K562 (cell line): ENCODE results near the gene SAP30L. TPM values are rescaled to one million over a fixed set of nuclear protein-coding genes. Genes with fewer than 3 reads are reported as not detected.
A peak's percentile ranks its signal among the peaks of the same experiment; 100 is the strongest.

Experiments
- CTBP1 ChIP-seq: fragments of 450-650 bp; IDR thresholded peaks from 2 replicates; pipeline ENCODE4 v1.6.1; 2016; ENCODE audit warnings: borderline replicate concordance
- HNRNPK ChIP-seq: fragments of 200-400 bp; formaldehyde crosslinking; IDR thresholded peaks from one replicate; pipeline ENCODE4 v1.6.1; 2018; ENCODE audit warnings: mild to moderate bottlenecking, low read depth, low read length; ENCODE audit not compliant: poor library complexity, severe bottlenecking
- JUN ChIP-seq, 2 experiments: sonication (generic) in 1 of 2; formaldehyde crosslinking in 1 of 2; IDR thresholded peaks; 2 replicates each; pipeline versions ENCODE4 v1.6.1 to v1.8.0; 2012 to 2022; ENCODE audit warnings: borderline replicate concordance in 2 of 2, mild to moderate bottlenecking in 2 of 2, improper control_type of control experiment in 1 of 2, low read depth in 1 of 2, low read length in 1 of 2, missing genetic modification reagents in 1 of 2
- JUND ChIP-seq, 2 experiments: IDR thresholded peaks; 2 replicates in 1 of 2; 3 replicates in 1 of 2; pipeline ENCODE4 v1.6.1; 2011; ENCODE audit warnings: borderline replicate concordance in 2 of 2, low read depth in 2 of 2, low read length in 2 of 2, improper control_type of control experiment in 1 of 2, missing biosample characterization in 1 of 2, missing genetic modification characterization in 1 of 2, missing genetic modification reagents in 1 of 2
- MYNN ChIP-seq, 2 experiments: sonication (generic); formaldehyde crosslinking in 1 of 2; IDR thresholded peaks; 2 replicates each; pipeline versions ENCODE4 v1.5.0 to v1.6.1; 2016 to 2020; ENCODE audit warnings: antibody characterized with exemption in 1 of 2, missing genetic modification reagents in 1 of 2
- NCOA6 ChIP-seq: fragments of 450-650 bp; IDR thresholded peaks from 2 replicates; pipeline ENCODE4 v1.6.1; 2017; ENCODE audit warnings: mild to moderate bottlenecking
- SOX6 ChIP-seq: fragments of 450-650 bp; IDR thresholded peaks from 2 replicates; pipeline ENCODE4 v1.6.1; 2014; ENCODE audit warnings: mild to moderate bottlenecking
- ZKSCAN3 ChIP-seq: fragments of 250-450 bp; sonication (Bioruptor Pico); IDR thresholded peaks from 2 replicates; pipeline ENCODE4 v1.4.0; 2020
- polyA plus RNA-seq, 8 experiments: library from polyadenylated mRNA; depleted of rRNA in 4 of 8; stranded (reverse) in 5 of 8; unstranded in 3 of 8; fragments of >200 nt; fragmentation: Nextera tagmentation in 2 of 8; fragmentation: Illumina TruSeq in 1 of 8; extraction: Ambion mirVana in 2 of 8; extraction: Trizol in 1 of 8; gene quantifications; 2 replicates each; pipeline versions ENCODE4 v1.2.1 to v1.2.3, GENCODE V29; 2011 to 2014; ENCODE audit warnings: inconsistent platforms in 1 of 8, missing spikeins in 1 of 8
- total RNA-seq, 7 experiments: library from RNA; depleted of rRNA in 6 of 7; stranded (reverse); fragments of >200 nt in 6 of 7; fragmentation: Illumina TruSeq in 2 of 7; extraction: Trizol in 2 of 7; gene quantifications; 2 replicates each; pipeline versions ENCODE4 v1.2.1 to v1.2.3, GENCODE V29; 2011 to 2021; ENCODE audit warnings: low replicate concordance in 1 of 7
- TF ChIP-seq, protein P1 (sequence below): fragments of 150-350 bp; conservative IDR thresholded peaks from 2 replicates; pipeline ENCODE4 v1.6.1; 2014; ENCODE audit warnings: low read length
- TF ChIP-seq, protein P2 (sequence below): fragments of 450-650 bp; formaldehyde crosslinking; IDR thresholded peaks from 2 replicates; pipeline ENCODE4 v1.4.0; 2020; ENCODE audit warnings: mild to moderate bottlenecking, moderate library complexity
- TF ChIP-seq, protein P3 (sequence below): fragments of 450-650 bp; IDR thresholded peaks from 2 replicates; pipeline ENCODE4 v1.6.1; 2016; ENCODE audit warnings: mild to moderate bottlenecking
- TF ChIP-seq, protein P4 (sequence below), 2 experiments: fragments of 450-650 bp; conservative IDR thresholded peaks; 2 replicates each; pipeline ENCODE4 v1.6.1; 2017; ENCODE audit warnings: mild to moderate bottlenecking in 2 of 2, moderate library complexity in 2 of 2

The SAP30L gene
- total and polyA plus RNA-seq, 9 of the 15 experiments (the other 6 are each of a cell fraction or from before 2014, with no cell fraction given): 5.1 to 33.6 (median 28.1) TPM

DNA sequence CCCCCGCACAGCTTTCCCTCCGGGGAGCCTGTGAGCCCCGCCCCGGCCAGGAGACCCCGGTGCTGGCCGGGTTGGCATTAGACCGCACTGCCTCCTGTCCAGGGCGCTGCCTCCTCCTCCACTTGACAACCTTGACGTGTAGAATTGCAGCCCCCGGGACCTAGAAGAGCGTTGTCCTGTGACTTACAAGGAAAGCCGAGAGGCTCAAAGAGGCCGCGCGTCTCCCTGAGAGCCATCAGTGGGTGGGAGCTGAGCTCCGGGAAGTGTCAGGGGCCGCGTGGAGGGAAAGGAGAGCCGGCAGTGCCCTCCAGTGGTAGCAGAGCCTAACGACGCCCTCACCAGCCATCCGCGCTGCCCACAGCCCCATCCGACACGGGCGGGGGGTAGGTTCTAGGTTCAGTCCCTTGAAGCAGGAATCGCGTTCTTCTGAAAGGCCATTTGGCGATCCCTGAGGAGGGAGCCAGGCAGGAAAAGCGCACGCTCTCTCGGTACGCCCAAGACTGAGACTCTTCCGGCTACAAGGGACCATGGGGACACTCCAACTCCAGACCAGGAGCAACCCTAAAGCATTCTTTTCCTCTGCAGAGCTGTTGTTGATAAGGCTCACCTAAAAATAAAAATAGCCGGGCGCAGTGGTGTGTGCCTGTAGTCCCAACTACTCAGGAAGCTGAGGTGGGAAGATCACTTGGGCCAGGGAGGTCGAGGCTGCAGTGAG is 40.6 kb upstream of the SAP30L start (continued):
- no peak for TF ChIP-seq HNRNPK
- TF ChIP-seq SOX6: 0 out of 2 replicates have a peak, but pooled peaks have one; percentile 29
- TF ChIP-seq MYNN (IDR thresholded peaks at IDR 0.05): peak; percentile 54; the same call in 1 of the 2 replicates
- no peak for TF ChIP-seq MYNN (CRISPR knock-in tag; IDR thresholded peaks at IDR 0.05)
- 0 out of 2 replicates have a peak, but pooled peaks have one; percentile 67 for TF ChIP-seq CTBP1
- no peak for TF ChIP-seq JUN (IDR thresholded peaks at IDR 0.05; ENCODE audit: borderline replicate concordance, low read depth, low read length)
- TF ChIP-seq JUN (CRISPR knock-in tag; IDR thresholded peaks at IDR 0.05; ENCODE audit: borderline replicate concordance): no peak
- TF ChIP-seq, protein P1, sequence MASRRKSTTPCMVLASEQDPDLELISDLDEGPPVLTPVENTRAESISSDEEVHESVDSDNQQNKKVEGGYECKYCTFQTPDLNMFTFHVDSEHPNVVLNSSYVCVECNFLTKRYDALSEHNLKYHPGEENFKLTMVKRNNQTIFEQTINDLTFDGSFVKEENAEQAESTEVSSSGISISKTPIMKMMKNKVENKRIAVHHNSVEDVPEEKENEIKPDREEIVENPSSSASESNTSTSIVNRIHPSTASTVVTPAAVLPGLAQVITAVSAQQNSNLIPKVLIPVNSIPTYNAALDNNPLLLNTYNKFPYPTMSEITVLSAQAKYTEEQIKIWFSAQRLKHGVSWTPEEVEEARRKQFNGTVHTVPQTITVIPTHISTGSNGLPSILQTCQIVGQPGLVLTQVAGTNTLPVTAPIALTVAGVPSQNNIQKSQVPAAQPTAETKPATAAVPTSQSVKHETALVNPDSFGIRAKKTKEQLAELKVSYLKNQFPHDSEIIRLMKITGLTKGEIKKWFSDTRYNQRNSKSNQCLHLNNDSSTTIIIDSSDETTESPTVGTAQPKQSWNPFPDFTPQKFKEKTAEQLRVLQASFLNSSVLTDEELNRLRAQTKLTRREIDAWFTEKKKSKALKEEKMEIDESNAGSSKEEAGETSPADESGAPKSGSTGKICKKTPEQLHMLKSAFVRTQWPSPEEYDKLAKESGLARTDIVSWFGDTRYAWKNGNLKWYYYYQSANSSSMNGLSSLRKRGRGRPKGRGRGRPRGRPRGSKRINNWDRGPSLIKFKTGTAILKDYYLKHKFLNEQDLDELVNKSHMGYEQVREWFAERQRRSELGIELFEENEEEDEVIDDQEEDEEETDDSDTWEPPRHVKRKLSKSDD: 0 out of 2 replicates have a peak, but pooled peaks have one; percentile 39
- TF ChIP-seq, protein P2, sequence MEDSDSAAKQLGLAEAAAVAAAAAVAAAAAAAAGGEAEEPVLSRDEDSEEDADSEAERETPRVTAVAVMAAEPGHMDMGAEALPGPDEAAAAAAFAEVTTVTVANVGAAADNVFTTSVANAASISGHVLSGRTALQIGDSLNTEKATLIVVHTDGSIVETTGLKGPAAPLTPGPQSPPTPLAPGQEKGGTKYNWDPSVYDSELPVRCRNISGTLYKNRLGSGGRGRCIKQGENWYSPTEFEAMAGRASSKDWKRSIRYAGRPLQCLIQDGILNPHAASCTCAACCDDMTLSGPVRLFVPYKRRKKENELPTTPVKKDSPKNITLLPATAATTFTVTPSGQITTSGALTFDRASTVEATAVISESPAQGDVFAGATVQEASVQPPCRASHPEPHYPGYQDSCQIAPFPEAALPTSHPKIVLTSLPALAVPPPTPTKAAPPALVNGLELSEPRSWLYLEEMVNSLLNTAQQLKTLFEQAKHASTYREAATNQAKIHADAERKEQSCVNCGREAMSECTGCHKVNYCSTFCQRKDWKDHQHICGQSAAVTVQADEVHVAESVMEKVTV: peak; percentile 88
- TF ChIP-seq NCOA6: no peak
- TF ChIP-seq, protein P3, sequence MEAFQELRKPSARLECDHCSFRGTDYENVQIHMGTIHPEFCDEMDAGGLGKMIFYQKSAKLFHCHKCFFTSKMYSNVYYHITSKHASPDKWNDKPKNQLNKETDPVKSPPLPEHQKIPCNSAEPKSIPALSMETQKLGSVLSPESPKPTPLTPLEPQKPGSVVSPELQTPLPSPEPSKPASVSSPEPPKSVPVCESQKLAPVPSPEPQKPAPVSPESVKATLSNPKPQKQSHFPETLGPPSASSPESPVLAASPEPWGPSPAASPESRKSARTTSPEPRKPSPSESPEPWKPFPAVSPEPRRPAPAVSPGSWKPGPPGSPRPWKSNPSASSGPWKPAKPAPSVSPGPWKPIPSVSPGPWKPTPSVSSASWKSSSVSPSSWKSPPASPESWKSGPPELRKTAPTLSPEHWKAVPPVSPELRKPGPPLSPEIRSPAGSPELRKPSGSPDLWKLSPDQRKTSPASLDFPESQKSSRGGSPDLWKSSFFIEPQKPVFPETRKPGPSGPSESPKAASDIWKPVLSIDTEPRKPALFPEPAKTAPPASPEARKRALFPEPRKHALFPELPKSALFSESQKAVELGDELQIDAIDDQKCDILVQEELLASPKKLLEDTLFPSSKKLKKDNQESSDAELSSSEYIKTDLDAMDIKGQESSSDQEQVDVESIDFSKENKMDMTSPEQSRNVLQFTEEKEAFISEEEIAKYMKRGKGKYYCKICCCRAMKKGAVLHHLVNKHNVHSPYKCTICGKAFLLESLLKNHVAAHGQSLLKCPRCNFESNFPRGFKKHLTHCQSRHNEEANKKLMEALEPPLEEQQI: no peak
- TF ChIP-seq JUND (IDR thresholded peaks at IDR 0.05; ENCODE audit: borderline replicate concordance, low read depth, low read length): peak; percentile 38; the same call in 1 of the 2 replicates
- TF ChIP-seq JUND (tag; IDR thresholded peaks at IDR 0.05; ENCODE audit: borderline replicate concordance, low read depth, low read length): no peak
- TF ChIP-seq ZKSCAN3 (CRISPR knock-in tag): no peak
- TF ChIP-seq, protein P4, sequence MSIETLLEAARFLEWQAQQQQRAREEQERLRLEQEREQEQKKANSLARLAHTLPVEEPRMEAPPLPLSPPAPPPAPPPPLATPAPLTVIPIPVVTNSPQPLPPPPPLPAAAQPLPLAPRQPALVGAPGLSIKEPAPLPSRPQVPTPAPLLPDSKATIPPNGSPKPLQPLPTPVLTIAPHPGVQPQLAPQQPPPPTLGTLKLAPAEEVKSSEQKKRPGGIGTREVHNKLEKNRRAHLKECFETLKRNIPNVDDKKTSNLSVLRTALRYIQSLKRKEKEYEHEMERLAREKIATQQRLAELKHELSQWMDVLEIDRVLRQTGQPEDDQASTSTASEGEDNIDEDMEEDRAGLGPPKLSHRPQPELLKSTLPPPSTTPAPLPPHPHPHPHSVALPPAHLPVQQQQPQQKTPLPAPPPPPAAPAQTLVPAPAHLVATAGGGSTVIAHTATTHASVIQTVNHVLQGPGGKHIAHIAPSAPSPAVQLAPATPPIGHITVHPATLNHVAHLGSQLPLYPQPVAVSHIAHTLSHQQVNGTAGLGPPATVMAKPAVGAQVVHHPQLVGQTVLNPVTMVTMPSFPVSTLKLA (conservative IDR thresholded peaks at IDR 0.05): 0 out of 4 replicates have a peak, but pooled peaks of 1 of the 2 experiments have one; percentile 20
